ENCODE measurements around the gene ZNF497.
A peak's percentile ranks its signal among the peaks of the same experiment; 100 is the strongest.
"Not testable (repeated sequence)": the region's sequence is repeated elsewhere in the genome, so short reads cannot be mapped to it uniquely, and the experiment has no call there.

ZNF497 gene

DNA sequence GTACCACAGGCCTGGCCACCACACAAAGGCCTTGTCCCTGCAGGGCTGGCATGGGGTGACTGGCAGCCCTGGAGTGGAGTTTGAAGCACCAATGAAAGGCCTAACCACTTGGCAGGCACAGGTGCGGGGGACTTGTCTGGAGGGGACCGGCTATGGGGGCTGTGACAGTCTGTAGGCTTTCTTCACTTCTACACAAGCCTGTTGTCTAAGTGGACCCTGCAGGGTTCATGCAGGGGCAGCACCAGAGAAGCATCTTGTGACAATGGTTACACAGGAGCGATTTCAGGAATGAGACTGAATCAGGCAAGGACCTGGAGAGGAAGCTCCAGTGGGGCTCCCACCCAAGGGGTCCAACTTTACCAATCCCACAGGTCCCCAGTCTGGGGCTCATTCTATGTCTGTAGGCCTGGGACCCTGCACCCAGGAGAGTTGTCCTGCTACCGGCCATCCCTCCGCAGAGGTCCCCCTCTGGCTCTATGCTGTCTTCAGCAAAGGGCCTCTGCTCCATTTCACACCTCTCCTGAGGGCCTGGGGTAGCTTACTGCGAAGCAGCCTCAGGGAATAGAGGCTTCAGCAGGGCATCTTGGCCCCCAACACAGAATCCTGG, 20.5 kb upstream of the ZNF497 start:
- peaks cover 44% of the 10 kb centered on the region for H3K36me3 Mint-ChIP-seq
- no peaks in the 10 kb centered on the region for H3K9me3 Mint-ChIP-seq
- DNase-seq (ENCODE audit: low spot score in 2 of 2), result no peak
- H3K4me1 Mint-ChIP-seq, result peaks cover 45% of the 10 kb centered on the region
- peak overlapping the region; percentile 85 for H3K4me3 Mint-ChIP-seq
- no peak overlapping the region for H3K27ac Mint-ChIP-seq
- ATAC-seq, result no peak

DNA sequence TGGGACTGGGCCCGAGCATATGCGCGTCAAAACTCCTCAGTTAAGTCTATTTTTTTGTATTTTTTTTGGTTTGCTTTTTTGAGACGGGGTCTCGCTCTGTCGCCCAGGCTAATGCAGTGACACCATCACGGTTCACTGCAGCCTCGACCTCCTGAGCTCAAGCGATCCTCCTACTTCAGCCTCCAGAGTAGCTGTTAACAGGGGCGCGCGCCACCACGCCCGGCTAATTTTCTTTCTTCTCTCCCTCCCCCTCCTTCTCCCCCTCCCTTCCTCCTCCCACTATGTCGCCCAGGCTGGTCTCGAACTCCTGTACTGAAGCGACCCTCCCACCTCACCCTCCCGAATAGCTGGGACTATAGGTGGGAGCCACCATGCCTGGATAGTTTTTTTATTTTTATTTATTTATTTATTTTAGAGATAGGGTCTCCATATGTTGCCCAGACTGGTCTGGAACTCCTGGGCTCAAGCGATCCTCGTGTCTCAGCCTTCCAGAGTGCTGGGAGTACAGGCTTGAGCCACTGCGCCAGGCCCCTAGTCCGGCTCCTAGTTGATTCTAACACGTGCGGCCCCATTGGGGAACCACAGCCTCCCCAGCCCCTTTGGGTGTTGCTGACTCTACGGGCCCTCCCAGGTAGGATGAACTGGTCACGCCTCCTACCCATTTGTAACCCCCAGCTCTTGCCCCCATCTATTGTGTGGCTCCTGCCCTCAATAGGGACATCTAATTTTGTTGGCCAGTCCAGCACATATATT, 19.1 kb upstream of the ZNF497 start:
- Mint-ChIP-seq H3K27ac (peak overlapping the region; percentile 93), H3K4me1 (peaks cover 36% of the 10 kb centered on the region), H3K36me3 (peaks cover 30% of the 10 kb centered on the region), H3K9me3 (no peaks in the 10 kb centered on the region), H3K4me3 (peak overlapping the region; percentile 85)
- ATAC-seq (no peak), DNase-seq (ENCODE audit: low spot score in 2 of 2) (no peak)

- DNase-seq (ENCODE audit: low spot score in 2 of 2) (peak; percentile 93 to 98), ATAC-seq (peak; percentile 91)
- peaks cover 22% of the 10 kb centered on the region for H3K36me3 Mint-ChIP-seq
- no peaks in the 10 kb centered on the region for H3K9me3 Mint-ChIP-seq
- peak within 1 kb of the TSS; percentile 85 for H3K4me3 Mint-ChIP-seq
- H3K27ac Mint-ChIP-seq, result peak within 1 kb of the TSS; percentile 93
- H3K4me1 Mint-ChIP-seq, result peaks cover 32% of the 10 kb centered on the region
Measured at GRCh38 chr19:58380662-58381459, 18.3 kb upstream of the ZNF497 start, which contains the start of gene ZNF837. ZNF837 (minus strand) TSS chr19:58381030; CDS start chr19:58369332, 11,698 bp downstream.

DNA sequence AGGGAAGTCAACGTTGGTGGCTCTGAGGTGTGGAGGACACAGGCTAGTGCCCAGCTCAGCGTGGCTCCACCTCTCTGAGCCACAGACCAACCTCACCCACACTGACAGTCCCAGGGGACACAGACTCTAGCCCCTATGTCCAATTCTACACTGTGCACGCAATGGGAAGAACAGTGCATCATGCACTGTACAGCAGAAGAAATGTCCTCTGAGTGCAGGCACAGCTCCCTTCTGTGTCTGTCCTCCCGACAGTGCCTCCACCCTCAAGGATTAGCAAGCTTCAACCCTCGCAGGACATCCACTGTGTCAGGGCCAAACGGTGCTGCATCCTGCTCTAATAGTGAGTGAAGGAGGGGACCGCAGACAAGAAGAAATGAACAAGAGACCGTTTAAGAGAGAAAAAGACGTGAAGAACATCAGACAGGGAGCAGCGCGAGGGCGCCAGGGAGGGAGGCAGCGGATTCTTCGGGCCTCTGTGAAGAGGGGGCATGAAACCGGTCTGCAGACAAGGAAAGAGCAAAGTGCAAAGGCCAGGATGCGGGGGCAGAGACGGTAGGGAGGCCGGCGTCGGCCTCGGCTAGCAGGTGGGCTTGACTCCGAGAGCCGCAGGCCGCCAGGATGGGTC, 17.6 kb upstream of the ZNF497 start:
- ATAC-seq (no peak), DNase-seq (ENCODE audit: low spot score in 2 of 2) (no peak)
- peaks cover 25% of the 10 kb centered on the region for H3K4me1 Mint-ChIP-seq
- peaks cover 18% of the 10 kb centered on the region for H3K36me3 Mint-ChIP-seq
- no peaks in the 10 kb centered on the region for H3K9me3 Mint-ChIP-seq
- peak overlapping the region; percentile 93 for H3K27ac Mint-ChIP-seq
- H3K4me3 Mint-ChIP-seq, result peak overlapping the region; percentile 85

GRCh38 chr19:58379246-58379645, 16.7 kb upstream of the ZNF497 start:
- no peaks in the 10 kb centered on the region for H3K9me3 Mint-ChIP-seq
- H3K4me1 Mint-ChIP-seq, result peaks cover 25% of the 10 kb centered on the region
- ATAC-seq, result no peak
- H3K36me3 Mint-ChIP-seq, result peaks cover 18% of the 10 kb centered on the region
- peak overlapping the region; percentile 93 for H3K27ac Mint-ChIP-seq
- no peak for DNase-seq (ENCODE audit: low spot score in 2 of 2)
- H3K4me3 Mint-ChIP-seq, result peak overlapping the region; percentile 85

GRCh38 chr19:58376724-58377123, 14.2 kb upstream of the ZNF497 start:
- H3K4me1 Mint-ChIP-seq, result peaks cover 19% of the 10 kb centered on the region
- not testable (repeated sequence) for H3K9me3 Mint-ChIP-seq; ATAC-seq; DNase-seq (ENCODE audit: low spot score in 2 of 2); H3K4me3 Mint-ChIP-seq; H3K27ac Mint-ChIP-seq
- H3K36me3 Mint-ChIP-seq, result peaks cover 18% of the 10 kb centered on the region

DNA sequence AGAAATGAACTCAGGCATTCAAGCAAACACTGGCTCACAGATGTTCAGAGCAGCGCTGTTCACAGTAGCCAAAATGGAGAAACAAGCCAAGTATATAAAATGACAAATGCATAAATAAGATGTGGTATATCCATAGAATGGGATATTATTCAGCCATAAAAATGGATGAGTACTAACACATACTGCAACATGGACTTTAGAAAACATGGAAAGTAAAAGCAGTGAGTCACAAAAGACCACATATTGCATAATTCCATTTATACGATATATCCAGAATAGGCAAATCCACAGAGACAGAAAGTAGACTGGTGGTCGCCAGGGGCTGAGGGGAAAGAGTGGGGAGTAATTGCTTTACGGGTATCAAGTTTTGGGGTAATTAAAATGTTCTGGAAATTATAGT, 11.6 kb upstream of the ZNF497 start:
- no peak overlapping the region for H3K27ac Mint-ChIP-seq
- ATAC-seq (no peak), DNase-seq (ENCODE audit: low spot score in 2 of 2) (no peak)
- no peaks in the 10 kb centered on the region for H3K4me1 Mint-ChIP-seq
- no peak overlapping the region for H3K4me3 Mint-ChIP-seq
- H3K36me3 Mint-ChIP-seq, result no peaks in the 10 kb centered on the region
- no peaks in the 10 kb centered on the region for H3K9me3 Mint-ChIP-seq

- Mint-ChIP-seq H3K27ac (no peak overlapping the region), H3K4me1 (no peaks in the 10 kb centered on the region), H3K36me3 (no peaks in the 10 kb centered on the region), H3K9me3 (no peaks in the 10 kb centered on the region), H3K4me3 (no peak overlapping the region)
- no peak for DNase-seq (ENCODE audit: low spot score in 2 of 2)
- no peak for ATAC-seq
Measured at GRCh38 chr19:58372311-58373133, 10.0 kb upstream of the ZNF497 start.

GRCh38 chr19:58368561-58369360, 6.2 kb upstream of the ZNF497 start:
- Mint-ChIP-seq H3K4me1 (no peaks in the 10 kb centered on the region), H3K36me3 (no peaks in the 10 kb centered on the region), H3K9me3 (no peaks in the 10 kb centered on the region), H3K4me3 (no peak overlapping the region), H3K27ac (no peak overlapping the region)
- DNase-seq (ENCODE audit: low spot score in 2 of 2) (no peak), ATAC-seq (no peak)

DNA sequence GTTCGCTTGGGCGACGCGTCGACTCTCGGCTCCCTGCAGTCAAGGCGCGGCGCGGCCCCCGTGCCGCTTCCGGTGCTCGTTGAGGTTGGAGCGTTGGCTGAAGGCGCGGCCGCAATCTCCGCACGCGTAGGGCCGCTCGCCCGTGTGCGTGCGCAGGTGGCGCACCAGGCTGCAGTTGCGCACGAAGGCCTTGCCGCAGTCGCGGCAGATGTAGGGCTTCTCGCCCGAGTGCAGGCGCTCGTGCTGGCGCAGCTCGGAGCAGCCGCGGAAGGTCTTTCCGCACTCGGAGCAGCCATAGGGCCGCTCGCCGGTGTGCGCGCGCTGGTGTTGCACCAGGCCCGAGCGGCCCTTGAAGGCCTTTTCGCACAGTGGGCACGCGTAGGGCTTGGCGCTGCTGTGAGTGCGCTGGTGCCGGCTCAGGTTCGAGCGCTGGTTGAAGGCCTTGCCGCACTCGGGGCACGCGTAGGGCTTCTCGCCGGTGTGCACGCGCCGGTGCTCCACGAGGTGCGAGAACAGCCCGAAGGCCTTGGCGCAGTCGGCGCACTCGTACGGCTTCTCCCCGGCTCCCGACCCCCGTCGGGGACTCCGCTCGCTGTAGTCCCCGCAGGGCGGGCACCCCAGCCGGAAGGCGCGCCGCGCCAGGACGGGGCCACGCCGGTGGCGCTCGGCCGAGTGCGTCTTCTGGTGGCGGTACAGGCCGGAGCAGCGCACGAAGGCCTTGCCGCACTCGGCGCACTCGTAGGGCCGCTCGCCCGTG, 5.3 kb upstream of the ZNF497 start:
- H3K4me3 Mint-ChIP-seq, result no peak overlapping the region
- ATAC-seq (no peak), DNase-seq (ENCODE audit: low spot score in 2 of 2) (no peak)
- no peak overlapping the region for H3K27ac Mint-ChIP-seq
- H3K4me1 Mint-ChIP-seq, result peaks cover 2% of the 10 kb centered on the region
- H3K9me3 Mint-ChIP-seq, result no peaks in the 10 kb centered on the region
- H3K36me3 Mint-ChIP-seq, result peaks cover 1% of the 10 kb centered on the region

DNA sequence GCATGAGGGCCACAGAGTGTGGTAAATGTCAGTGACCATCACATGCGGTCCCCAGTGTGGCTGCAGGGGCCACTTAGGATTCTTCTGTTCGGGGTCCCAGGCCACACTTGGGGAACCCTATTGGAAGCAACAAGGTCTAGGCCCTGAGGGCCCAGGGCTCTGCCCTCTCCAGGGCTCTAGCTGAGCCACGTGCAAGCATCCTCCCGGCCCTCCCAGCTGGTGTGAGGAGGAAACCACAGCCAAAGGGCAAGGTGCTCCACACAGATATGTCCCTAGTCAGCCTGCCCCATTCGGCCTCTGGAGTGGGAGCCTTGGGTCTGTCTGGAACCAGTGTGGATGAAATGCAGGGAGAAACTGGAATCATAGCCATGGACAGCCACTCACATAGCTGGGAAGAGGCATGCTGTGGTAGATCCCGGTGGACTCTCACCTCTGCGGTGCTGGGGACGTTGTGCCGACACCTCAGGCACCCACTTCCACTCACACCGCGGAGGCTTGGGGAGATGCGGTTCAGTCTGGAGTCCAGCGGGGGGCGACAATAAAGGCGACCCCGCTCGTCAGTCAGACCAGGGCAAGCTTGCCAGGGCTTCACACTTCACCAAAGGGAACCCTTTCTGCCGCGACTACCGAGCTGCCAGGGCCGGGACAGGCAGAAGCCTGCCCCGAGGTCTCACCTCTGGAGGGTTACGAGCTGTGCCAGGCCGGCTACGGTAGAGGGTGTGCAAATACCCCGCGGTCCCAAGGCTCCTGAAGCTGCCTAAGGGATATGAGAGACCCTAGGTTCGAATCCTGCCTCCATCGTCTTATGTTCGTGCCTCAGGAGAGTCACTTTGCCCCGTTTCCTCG, 4.3 kb upstream of the ZNF497 start:
- H3K9me3 Mint-ChIP-seq, result no peaks in the 10 kb centered on the region
- H3K4me3 Mint-ChIP-seq, result no peak overlapping the region
- no peak overlapping the region for H3K27ac Mint-ChIP-seq
- H3K4me1 Mint-ChIP-seq, result peaks cover 10% of the 10 kb centered on the region
- peaks cover 12% of the 10 kb centered on the region for H3K36me3 Mint-ChIP-seq
- ATAC-seq, result no peak
- no peak for DNase-seq (ENCODE audit: low spot score in 2 of 2)

DNA sequence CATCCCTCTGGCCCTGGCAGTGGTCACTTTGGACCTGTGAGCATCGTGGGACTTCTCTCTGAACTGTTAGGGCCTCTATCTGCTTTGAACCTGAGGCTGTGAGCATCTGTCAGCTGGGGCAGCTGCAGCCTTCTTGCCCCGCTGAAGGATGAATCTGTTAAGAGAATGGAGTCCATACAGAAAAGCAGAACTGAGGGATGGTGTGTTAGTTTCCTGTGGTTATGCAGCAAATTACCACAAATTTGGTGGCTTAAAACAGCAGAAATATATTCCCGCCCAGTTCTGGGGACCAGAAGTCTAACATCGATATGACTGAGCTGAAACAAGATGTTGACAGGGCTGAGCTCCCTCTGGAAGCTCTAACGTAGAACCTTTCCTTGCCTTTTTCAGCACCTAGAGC, 1.6 kb upstream of the ZNF497 start:
- no peak for DNase-seq (ENCODE audit: low spot score in 2 of 2)
- H3K4me1 Mint-ChIP-seq, result peaks cover 13% of the 10 kb centered on the region
- H3K9me3 Mint-ChIP-seq, result no peaks in the 10 kb centered on the region
- H3K27ac Mint-ChIP-seq, result no peak overlapping the region
- no peak overlapping the region for H3K4me3 Mint-ChIP-seq
- no peak for ATAC-seq
- peaks cover 13% of the 10 kb centered on the region for H3K36me3 Mint-ChIP-seq

DNA sequence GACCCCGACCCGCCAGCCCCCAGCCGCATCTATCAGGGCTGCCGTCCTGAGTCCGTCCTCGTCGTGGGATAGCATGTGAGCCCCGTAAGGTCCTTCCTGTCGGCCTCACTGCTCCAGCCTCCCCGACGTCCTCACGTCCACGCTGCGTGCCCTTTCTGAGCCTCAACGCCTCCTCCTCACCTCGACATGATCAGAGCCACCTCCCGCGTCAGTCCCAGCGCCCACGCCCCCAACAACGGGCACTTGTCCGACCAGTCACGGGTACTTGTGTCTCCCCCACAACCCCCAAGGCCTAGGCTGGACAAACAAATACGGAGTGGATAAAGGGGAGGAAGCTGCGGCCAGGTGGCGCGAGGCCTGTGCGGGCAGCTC, 665 bp downstream of the ZNF497 start:
- peak; percentile 27 for ATAC-seq
- H3K36me3 Mint-ChIP-seq, result peaks cover 13% of the 10 kb centered on the region
- peaks cover 13% of the 10 kb centered on the region for H3K4me1 Mint-ChIP-seq
- peak in 1 of 2 donors; percentile 40 for DNase-seq (ENCODE audit: low spot score in 2 of 2)
- H3K4me3 Mint-ChIP-seq, result peak overlapping the region; percentile 93
- peak overlapping the region; percentile 97 for H3K27ac Mint-ChIP-seq
- H3K9me3 Mint-ChIP-seq, result no peaks in the 10 kb centered on the region

Measured in stimulated activated effector memory CD8-positive, alpha-beta T cell treated with anti-CD3 and anti-CD28 coated beads, Interleukin-12 subunit alpha, Interleukin-12 subunit beta, amount 100 ng/mL, for 72 hours (primary cell).